Urothelium cell line (cell line): ENCODE measurements around the gene PUM2.
A peak's percentile ranks its signal among the peaks of the same experiment; 100 is the strongest.
"Not testable (repeated sequence)": the region's sequence is repeated elsewhere in the genome, so short reads cannot be mapped to it uniquely, and the experiment has no call there.

Experiments used
- DNase-seq: peaks from one replicate; pipeline ENCODE4 v3.0.0; 2011; ENCODE audit warnings: low spot score, mixed read lengths
- FAIRE-seq: peaks from 2 replicates; lab custom pipeline; 2011; peaks lifted over from hg19 to GRCh38; lab: Jason Lieb, UNC

The PUM2 gene

DNA sequence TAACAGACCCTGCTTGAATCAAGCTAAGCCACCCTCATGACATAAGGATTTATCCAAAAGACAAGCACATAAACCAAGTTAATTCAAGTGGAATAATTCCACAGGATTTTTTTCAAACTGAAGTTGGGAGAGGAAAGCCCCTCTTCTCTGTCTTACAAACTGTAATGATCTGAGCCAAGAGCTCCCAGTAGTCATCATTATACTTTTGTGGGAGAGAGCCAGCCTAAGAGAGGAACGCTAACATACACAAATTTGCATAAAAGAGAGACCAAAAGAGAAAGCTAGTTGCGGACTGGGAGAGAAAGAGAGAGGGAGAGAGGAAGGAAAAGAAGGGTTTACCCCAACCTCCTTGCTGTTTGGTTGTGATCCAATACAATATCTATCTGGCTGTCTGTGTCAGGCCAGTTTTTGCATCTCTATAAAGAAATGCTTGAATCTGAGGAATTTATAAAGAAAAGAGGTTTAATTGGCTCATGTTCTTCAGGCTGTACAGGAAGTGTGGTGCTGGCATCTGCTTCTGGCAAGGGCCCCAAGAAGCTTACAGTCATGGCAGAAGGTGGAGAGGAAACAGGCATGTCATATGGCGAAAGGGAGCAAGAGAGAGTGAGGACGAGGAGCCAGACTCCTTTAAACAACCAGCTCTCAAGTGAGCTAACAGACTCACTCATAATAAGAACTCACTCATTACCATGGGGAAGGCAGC is 20.8 kb upstream of the PUM2 start:
- FAIRE-seq (no peak), DNase-seq (no peak)

DNA sequence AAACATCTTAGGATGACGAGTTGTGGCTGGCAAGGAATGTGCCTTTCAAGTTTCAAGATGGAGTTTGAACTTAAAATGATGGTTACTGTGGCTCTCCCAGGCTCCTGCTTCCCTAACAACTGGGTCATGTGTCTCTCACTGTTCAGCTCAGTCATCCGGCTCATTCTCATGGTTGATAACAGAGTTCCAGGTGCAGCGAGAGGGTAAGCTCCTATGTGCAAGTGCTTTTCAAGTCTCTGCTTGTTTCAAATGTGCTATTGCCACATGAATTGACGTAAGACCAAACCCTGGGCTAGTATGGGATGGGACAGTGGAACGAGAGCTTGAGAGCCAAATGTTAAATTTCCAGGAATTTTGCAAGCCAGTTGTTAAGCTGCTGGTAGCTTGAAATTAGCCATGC is 19.5 kb upstream of the PUM2 start:
- FAIRE-seq, result no peak

DNA sequence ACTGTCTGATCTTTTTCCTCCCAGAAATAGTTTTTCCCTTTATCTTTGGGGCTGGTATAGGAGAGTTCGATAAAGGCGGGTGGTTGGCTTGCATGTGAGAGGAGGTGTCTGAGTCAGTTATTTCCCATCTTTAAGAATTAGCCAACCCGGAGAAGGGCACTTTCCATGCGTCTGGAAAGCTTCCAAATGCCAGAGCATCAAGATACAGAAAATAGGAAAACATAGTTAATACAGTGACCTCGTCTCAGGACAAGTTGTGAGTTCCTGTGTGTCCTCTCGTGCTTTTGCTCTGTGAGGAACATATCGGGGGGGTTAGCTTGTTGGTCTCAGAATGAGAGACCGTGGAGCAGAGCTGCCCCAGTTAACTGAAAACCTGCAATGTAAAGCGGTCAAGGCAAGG is 18.7 kb upstream of the PUM2 start:
- FAIRE-seq, result no peak

More for the DNA sequence above, 19.5 kb upstream of the PUM2 start:
- no peak for DNase-seq

DNA sequence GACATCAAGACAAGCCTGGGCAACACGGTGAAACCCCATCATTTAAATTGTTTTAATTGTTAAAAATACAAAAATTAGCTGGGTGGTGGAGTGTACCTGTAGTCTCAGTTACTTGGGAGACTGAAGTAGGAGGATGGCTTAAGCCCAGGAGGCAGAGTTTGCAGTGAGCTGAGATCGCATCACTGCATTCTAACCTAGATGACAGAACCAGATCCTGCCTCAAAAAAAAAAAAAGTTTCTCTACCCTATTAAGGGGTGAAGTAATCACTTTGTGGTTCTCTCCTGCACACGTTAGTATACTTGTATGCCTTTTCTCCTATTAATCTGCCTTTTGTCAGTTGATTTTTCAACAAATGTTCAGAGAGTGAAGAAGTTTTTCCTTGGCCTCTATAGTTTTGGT is 18.1 kb upstream of the PUM2 start:
- DNase-seq (no peak), FAIRE-seq (no peak)

More for the DNA sequence above, 18.7 kb upstream of the PUM2 start:
- no peak for DNase-seq

DNA sequence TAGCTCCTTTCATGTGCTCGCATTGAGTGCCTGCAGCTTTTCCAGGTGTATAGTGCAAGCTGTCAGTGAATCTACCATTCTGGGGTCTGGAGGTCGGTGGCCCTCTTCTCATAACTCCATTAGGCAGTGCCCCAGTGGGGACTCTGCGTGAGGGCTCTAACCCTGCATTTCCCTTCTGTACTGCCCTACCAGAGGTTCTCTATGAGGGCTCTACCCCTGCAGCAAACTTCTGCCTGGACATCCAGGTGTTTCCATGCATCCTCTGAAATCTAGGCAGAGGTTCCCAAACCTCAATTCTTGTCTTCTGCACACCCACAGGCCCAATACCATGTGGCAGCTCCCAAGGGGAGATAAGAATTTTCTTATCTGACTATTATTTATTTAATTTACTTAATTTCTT is 17.3 kb upstream of the PUM2 start:
- not testable (repeated sequence) for FAIRE-seq, DNase-seq

DNA sequence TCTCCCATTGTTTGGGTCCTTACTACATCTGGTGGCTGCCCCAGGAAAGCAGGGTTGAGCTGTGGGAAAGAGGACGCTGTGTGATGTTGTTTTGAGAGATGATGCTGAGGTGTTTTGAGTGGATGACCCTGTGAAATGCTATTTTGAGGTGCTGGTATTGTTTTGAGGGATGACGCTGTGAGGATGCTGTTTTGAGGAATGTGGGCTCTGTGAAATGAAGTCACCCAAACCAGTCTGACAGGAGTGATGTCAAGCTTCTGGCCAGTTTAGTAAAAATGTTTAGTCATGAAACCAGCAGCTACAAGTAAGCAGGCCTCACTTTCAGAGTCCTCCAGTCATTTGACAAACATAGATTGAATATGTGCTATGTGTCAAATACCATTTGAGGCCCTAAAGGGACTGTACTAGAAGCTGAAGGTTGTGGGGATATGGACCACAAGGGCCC is 16.1 kb upstream of the PUM2 start:
- DNase-seq (no peak), FAIRE-seq (no peak)

DNA sequence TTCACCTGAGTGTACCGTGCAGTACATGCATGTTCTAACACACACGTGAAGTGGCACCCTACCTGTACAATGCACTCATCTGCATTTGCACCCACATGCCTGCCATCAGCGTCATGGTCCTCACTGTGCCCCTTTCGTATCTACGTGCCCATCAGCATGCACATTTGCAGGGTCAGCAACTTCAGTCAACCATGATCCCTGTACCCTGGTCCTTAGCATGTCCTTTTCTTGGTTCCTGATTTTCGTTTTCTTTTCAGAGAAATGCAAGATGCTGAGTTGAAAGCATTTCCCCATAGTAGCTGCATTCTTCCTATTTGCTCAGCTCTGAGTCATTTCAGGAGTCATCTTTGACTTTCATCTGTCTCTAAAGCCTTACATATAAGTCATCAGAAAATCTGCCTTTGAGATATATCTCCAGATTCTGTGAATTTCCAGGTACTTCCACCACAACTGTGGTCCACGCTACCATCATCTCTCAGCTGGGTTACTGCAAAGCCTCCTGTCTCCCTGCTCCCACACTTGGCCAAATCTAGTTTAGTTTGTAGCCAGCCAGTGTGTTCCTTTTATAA is 14.7 kb upstream of the PUM2 start:
- no peak for DNase-seq
- FAIRE-seq, result no peak

DNA sequence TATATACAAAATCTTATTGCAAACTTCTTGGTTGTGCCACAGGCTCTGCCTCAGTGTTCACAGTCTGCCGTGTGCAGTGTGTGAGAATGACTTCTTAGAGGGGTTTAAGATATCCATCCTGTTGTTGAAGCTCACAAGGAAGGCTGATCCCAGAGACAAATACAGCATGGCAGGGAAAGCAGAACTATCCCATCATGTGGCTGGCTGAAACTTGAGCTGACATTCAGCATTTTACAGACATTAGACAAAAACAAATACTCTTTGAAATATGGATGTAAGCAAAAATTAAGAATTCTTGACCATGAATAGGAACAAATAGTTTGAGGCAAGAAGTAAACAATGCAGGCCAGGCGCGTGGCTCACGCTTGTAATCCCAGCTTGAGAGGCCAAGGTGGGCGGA is 12.9 kb upstream of the PUM2 start:
- DNase-seq (no peak), FAIRE-seq (no peak)

DNA sequence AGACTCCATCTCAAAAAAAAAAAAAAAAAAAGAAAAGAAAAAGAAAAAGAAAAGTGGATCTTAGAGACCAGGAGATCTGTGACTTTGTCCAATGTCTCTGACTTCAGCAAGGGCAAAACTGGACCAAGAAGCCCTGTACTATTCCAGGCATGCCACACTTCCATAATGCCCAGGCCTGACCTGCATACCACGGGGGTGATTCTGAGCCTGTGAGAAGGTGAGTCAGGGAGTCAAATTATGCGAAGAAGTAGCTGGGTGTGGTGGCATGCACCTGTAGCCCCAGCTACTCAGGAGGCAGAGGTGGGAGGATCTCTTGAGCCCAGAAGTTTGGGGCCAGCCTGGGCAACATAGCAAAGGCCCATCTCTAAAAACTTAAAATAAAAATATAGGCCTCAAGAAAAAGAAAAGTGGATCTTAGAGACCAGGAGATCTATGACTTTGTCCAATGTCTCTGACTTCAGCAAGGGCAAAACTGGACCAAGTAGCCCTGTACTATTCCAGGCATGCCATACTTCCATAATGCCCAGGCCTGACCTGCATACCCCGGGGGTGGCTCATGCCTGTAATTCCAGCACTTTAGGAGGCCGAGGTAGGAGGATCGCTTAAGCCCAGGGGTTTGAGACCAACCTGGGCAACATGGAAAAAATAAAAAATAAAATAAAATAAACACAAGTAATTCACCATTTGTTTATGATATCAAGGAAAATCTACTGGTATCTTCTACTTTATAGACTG is 12.2 kb upstream of the PUM2 start:
- no peak for DNase-seq
- FAIRE-seq, result no peak

DNA sequence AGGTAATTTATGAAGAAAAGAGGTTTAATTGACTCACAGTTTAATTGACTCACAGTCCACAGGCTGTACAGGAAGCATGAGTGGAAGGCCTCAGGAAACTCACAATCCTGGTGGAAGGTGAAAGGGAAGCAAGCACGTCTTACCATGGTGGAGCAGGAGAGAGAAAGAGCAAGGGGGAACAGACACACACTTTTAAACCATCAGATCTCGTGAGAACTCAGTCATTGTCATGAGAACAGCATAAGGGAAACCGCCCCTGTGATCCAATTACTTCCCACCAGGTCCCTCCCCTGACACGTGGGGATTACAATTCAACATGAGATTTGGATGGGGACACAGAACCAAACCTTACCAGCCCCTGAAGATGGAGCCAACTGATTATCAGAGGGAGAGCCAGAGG is 11.2 kb upstream of the PUM2 start:
- DNase-seq (no peak), FAIRE-seq (no peak)

DNA sequence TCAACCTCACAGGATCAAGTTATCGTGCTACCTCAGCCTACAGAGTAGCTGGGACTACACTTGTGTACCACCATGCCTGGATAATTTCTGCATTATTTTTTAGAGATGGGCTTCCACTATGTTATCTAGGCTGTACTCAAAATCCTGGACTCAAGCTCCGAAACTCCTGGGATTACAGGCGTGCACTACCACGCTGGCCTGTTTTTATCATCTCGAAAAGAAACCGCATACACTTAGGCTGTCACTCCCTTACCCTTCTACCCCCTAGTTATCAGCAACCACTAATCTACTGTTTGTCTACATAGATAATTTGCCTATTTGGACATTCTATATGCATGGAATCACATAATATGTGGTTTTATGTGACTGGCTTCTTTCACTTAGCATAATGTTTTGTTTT is 8.5 kb upstream of the PUM2 start:
- no peak for FAIRE-seq
- DNase-seq, result no peak

DNA sequence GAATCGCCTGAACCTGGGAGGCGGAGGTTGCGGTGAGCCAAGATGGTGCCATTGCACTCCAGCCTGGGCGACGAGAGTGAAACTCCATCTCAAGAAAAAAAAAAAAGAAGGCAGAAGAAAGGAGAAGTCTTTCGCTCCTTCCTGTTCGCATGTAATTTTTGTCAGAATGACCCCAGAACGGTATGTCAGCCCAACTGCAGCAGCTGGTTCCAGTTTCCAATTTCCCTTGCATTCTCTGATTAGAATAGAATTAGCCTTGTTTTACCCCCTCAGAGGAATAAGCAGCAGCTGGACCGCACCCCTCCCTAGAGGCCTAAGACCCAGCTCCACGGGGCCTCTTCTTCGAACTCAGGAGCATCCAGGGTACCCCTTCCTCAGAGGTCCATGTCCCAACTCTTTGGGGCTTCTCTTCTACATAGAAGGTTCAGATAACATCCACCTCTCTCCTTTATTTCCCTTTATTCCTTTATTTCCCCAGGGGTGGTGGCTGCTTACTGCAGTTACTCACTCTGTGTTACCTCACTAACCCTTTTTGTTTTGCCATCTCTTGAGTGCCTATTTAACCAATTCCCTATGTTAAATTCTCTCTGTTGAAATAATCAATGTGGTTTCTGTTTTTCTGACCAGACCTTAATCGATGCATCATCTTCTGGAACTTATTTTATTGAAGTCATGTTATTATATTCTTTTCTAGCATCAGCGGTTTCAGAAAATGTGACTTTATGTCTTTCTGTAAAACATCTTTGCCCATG is 7.2 kb upstream of the PUM2 start:
- no peak for DNase-seq
- FAIRE-seq, result no peak

DNA sequence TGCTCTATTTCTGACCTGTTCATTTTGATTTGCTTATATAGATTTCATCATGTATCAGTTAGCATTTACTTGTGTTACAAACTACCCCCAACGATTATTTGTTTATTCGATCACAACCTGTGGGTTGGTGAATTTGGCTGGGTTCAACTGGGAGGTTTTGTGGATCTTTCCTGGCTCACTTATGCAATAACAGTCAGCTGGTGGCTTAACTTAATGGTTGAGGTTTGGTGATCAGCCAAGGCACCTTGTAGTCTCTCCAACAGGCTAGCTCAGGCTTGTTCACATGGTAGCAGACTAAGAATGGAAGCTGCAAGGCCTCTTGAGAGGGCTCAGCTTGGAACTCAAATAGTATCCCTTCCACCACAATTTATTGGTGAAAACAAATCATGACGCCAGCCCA is 5.4 kb upstream of the PUM2 start:
- FAIRE-seq, result no peak
- DNase-seq, result peak; percentile 68

DNA sequence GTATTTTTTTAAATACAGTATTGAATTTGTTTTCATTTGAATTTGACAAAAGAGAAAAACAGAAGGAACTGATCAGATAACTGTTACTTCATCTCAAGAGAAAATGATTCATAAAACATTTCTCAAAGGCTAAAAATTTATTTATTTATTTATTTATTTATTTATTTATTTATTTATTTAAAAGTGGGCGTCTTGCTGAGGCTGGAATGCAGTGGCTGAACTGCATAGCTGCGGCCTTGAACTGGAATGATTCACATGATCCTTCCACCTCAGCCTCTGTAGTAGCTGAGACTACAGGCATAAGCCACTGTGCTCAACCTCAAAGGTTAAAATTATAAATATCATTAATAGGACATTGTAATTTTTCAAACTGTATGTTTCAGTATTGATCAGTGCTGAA is 4.5 kb upstream of the PUM2 start:
- FAIRE-seq (no peak), DNase-seq (no peak)

DNA sequence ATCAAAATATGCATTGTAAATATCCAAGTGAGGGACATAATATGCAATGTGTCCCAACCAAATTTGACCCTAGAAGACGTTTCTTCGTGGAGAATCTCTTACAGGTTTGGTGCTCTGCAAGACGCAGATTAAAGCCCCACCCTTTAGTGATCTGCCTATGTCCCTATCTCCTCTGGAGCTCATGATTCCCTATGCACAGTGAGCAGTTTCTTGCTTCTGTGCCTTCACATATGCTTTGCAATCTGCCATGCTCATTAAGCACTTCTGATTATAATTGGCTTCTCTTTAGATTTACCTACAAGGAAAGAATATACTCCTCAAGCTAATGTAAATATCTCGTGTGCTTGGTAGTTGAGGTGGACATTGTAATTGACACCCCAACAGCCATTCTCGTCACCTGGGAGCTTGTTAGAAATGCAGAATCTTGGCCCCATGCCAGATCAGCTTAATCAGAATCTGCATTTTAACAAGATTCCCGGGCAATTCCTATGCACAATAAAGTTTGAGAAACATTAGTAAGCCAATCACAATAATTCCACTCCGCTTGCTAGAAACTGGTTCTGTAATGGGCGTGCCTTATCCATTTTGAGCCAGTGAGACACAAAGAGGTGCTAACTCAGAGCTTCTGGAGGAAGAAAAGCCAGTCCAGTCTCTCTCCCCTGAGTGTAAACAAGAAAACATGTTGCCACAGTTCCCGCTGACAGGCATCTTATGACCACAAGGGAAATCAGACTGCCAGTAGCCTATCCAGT is 2.8 kb upstream of the PUM2 start:
- DNase-seq, result no peak

DNA sequence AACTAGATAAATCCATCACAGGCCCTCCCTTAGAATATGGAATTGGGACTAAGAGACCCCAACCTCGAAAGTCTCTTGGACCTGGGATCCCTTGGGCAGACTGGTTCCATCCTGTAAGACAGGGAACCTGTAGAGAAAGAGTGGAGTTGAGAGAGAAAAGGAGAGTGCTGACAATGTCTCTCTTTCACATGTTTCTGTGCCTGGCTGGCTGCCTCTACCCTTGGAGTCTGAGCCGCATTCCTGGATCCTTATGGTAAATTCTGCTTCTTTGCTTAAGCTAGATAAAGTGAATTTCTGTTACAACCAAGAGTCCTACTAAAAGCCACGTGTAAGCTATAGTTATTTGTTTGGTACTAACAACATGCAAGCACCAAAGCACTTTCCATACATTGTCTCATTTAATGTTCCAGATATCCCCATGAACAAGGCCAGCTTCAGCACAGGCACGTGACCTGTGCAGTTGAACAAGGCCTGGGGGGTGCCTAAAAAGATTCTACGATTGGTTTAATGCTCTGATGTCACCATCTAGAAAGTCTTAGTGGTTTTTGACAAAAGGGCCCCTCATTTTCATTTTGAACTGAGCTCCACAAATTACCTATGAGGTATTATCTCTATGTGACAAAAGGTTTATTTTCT is 2.1 kb upstream of the PUM2 start:
- FAIRE-seq (no peak), DNase-seq (no peak)

More for the DNA sequence above, 2.8 kb upstream of the PUM2 start:
- no peak for FAIRE-seq

DNA sequence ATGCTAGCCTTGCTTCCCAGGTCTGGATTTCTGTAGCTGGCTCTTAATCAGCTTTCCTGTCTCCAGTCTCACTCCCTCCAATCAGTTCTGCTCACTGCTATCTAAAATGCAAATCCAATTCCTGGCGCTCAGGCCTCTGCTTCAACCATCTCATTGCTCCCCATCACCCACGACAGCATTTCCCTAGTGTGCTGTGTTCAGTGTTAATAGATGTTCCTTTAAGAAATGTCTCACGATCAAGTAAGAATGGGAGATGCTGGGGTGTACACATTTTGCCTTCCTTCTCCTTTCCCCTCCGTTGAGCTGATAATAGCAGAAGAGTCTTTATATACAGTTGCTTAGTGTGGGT is 1.6 kb upstream of the PUM2 start:
- FAIRE-seq (no peak), DNase-seq (no peak)

DNA sequence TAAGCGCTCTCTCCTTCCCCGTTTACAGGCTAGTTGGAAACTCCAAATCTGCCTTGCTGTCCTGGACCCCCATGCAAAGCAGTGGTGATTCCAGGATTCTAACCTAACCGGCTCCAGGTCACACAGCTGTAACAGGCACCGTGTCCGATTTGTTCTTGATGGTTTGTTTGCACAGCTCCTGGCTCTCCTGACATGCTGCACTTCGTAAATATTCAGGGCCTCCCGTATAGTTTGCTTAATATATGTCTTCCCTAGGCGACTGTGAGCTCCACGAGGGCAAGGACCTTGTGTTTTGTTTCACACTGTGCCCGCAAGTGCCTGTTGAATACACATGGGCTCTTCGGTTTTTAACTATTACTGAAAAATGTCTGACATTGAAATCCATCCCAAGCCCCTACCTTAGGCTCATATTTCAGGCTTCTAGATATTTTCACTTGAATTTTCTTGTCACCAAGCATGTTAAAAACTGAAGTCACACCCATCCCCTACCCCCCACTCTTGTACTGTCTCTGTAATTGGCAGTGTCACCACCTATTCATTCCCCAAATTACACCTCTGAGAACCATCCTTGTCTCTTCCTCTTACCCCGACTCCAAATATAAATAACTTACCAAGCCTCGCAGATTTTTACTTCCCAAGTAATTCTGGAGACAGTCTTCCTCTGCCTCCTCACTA is 1.0 kb upstream of the PUM2 start:
- no peak for FAIRE-seq
- DNase-seq, result no peak

DNA sequence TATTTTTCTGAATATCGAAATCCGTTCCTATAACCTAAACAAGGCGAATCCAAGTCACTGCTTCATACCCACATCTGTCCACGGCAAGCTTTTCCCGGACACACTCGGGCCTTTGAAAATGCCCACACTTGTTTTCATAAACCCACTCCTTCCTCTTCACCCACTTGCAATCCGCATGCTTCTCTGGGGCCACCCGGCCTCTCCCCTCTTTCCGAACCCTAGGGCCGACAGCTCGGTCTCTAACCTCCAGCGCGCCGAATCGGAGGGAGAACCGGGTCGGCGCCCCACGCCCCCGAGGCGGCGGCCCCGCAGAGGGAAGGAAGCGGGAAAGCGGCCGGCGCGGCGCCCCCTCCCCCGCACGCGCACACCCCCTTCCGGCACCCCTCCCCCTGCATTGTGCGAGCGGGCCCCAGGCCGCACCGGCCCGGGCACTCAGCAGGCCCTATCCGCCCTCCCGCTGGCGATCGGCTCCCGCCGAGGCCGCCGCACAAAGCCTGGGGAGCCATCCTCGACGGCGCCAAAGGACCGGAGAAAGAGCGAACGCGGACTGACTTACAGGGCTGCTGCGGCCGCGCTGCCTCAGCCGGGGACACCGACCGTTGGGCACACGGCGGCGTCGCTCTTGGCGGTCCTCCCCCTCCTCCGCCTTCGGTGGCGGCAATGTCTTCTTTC is 467 bp downstream of the PUM2 start:
- FAIRE-seq (no peak), DNase-seq (peak; percentile 71)
